ENCODE measurements around the gene RIOK2.
"Not testable (repeated sequence)": the region's sequence is repeated elsewhere in the genome, so short reads cannot be mapped to it uniquely, and the experiment has no call there.

RIOK2 gene

DNA sequence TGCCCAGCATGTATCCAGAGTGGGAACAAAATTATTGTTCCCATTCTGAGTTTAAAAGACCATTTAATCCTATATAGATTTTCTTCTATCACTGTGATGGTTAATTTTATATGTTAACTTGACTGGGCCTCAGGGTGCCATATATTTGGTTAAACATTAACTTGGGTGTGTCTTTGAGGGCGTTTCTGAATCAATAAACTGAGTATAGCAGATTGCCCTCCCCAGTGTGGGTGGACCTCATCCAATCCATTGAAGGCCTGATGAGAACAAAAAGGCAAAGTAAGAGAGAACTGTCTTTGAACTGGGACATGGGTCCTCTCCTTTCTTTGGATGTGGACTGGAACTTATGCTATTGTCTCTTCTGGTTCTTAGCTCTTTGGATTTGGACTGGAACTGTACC lies 17.3 kb downstream of the RIOK2 start:
- no peak for DNase-seq

DNA sequence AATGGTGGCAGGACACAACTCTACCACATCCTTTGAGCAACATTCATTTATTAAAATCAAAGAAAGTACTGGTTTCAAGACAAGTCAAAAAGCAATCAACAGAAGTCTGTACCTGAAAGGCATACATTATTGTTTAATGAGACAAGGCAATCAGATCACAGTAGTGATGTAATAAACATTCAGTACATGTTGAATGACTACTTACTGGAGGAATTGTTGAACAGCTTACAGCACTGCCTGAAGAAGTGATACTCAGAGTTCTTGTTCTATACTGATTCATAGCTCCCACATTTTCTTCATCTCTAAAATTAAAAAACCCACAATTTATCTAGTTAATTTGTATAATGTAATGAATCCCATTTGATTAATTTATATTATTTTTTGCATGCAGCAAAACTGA lies 18.2 kb downstream of the RIOK2 start:
- no peak for DNase-seq

GRCh38 chr5:97163790-97164285 lies 19.2 kb downstream of the RIOK2 start:
- no peak for DNase-seq

DNA sequence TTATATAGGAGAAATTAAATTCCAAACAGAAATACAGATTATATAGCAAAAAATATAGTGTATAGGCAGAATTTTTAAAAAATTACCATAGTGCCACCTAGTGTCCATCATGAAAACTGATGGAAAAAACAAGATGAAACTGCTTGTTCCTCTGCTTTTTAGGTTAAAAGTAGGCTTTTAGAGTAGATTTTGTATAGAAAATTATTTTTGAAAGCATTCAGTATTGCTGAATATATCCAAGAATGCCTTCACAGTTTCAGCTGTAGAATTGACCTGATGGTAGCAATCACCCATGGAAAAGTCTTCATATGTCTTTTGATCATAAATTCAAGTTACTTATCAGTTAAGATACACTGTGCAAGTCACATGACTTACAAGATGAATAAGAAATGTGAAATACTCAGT lies 19.7 kb downstream of the RIOK2 start:
- peak; percentile 15 to 53 (median 34) for DNase-seq

DNA sequence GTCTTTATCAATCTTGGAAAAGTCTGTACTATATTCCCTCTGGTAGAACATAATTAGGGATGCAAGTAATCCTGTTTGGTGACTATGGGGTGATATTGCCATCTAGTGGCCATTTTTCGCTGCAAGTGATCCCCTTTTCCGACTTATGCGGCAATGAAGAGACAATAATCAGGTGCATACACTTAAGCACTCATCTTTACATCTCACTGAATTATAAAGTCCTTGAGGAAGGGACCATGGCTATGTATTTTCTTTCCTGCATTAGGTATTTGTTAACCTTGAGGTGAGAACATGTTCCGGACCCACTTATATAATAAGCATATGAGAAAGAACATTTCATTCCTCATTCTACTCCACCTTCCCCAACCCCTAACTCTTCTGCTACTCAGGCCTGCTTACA lies 21.0 kb downstream of the RIOK2 start:
- DNase-seq = peak; percentile 77 to 80 (median 79)

- DNase-seq = no peak
Observed at GRCh38 chr5:97157689-97158088, 25.4 kb downstream of the RIOK2 start.

DNA sequence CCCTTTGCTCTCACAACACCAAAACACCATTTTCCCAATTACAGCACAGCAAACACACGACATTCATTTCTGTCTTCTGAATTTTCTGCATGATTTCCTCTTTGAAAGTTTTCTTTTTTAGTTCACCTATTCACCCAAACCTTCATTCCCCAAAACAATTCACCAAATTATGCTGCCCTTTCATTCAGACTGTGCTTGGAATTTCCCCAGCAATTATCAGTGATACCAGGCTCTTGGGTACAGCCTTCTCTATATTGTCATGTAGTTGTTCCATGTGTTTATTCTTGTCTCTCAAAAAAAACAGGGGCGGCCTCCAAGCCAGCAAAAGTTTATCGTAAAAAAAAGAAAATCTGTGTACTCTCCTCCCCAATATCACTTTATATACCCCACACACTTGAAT lies 31.7 kb downstream of the RIOK2 start:
- no peak for DNase-seq

DNA sequence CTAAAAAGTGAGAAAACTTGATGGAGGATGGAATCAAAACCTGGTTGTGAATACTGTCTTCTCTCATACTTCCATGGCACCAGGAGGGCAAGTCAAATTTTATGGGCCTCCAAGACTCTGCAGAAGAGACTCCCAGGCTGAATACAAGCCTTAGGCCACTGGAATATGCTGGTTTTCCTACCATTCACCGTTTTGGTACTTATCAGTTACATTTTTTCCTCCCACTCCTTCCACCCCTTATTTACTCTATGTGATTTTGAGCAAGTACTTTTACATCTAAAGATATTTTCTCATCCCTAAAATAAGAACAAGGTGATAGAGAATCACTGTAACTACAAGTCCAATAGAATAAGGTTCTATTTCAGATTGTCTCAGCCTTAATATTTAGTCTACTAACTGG lies 32.6 kb downstream of the RIOK2 start:
- no peak for DNase-seq

- DNase-seq = no peak
Observed at GRCh38 chr5:97149709-97150108, 33.3 kb downstream of the RIOK2 start.

DNA sequence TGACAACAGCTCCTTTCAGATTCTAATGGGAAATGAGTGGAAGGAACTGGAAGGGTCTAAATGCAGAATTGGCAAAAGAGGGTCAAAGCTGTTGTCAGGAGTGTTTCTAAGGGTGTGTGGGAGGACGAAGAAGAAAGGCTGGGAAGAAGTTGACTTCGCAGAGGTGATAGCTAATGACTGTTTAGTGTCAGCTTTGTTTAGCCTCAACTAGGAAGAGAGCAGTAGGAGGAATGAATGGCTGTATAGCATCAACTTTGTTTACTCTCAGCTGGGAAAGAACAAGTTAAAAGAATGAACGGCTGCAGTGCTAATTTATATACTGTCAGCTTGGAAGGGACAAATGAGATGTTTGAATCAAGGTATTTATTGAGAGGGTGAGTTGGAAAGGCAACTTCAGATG lies 34.8 kb downstream of the RIOK2 start:
- no peak for DNase-seq

- no peak for DNase-seq
Observed at GRCh38 chr5:97143704-97144103, 39.3 kb downstream of the RIOK2 start.

- peak; percentile 50 to 61 (median 60) for DNase-seq
Observed at GRCh38 chr5:97142521-97143254, 40.4 kb downstream of the RIOK2 start, which contains the start of gene LIX1. LIX1 (minus strand) TSS chr5:97142611; CDS start chr5:97142576, 35 bp downstream.

GRCh38 chr5:97141539-97141938 lies 41.5 kb downstream of the RIOK2 start:
- DNase-seq = no peak

DNA sequence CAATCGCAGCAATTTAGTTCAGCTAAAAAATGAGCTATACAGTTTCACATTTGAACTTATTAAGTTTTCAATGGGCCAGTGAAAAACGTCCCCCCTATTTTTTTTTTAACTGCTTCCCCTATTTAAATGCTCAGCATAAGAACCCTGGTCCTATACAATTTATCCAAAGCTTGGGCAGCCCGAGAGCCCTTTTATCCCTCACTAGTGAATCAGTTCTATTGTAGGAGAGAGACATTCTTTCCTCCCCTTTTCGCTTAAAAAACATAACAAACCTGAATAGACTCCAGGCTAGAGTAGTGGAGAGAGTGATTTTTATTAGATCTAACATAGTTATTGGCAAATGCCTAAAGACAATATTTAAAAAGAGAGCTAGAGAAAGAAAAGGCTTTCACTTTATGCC lies 42.0 kb downstream of the RIOK2 start:
- DNase-seq = no peak

- not testable (repeated sequence) for DNase-seq
Observed at GRCh38 chr5:97140250-97140649, 42.8 kb downstream of the RIOK2 start.

DNA sequence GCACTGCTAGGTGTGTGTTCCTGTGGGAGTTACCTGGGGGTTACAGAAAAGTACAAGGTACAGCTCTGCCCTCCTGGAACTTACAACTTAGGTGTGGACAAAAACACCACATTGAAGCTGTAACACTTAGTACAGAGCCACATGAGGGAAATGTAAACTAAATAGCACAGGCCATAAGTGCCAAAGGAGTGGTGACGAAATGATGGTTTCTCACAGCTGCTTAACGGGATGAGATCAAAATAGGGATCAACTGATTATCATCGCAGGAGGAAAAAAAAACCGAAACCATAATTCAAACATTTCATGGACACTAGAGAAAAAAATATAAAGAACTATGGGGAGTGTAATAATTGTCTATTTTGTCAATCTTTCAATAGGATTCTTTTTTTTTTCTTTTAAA lies 46.6 kb downstream of the RIOK2 start:
- no peak for DNase-seq

- DNase-seq = no peak
Observed at GRCh38 chr5:97135868-97136267, 47.2 kb downstream of the RIOK2 start.

DNA sequence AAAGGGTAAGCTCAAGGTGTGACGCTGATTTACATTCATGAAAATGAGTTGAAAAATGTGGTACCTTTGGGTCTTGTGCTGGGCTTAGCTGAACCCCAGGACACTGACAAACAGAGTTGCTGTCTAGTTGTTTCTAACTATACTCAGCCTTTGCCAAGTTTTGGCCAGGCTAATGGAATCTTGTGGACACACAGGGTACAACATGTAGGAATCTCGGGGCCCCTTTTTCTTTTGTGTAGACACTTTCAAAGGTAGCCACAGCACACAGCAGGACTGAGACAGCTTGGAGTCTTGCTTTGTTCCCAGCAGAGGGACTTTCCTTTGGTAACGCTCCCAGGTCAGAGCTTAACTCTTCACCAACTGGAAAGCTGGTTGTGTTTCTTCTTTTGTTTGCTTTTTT lies 48.4 kb downstream of the RIOK2 start:
- no peak for DNase-seq

DNA sequence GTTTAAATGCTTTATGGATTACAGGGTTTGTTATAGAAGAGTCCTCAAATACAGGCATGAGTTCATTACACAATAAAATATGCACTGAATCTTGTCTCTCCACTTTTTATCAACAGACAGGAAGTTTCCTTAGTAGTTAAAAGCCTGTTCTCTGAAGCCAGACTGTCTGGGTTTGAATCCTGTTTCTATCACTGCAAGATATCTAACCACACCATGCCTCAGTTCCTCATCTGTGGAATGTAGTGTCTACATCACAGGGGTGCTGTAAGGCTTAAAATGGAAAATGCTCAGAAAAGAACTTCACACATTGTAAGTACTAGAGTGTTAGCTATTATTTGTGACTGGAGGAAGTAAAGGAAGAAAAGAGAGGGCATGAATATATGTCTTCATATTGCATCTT lies 49.9 kb downstream of the RIOK2 start:
- no peak for DNase-seq

DNA sequence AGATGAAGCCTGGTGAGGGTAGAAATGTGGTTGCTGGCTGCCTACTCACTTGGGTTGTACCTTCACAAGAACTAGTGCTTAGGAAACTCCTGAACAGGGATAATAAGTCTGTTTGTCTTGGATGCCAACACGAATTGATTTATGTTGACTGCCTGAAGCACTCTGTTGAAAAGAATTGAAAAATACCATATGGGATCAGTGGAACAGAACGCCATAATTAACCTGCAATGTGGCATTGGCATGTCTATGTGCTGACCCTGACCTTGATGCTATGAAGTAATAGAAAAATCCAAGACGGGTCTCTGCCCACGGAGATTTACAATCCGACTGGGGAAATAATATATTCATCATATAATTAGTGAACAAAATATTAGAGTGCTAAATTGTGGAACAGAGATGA lies 51.1 kb downstream of the RIOK2 start:
- no peak for DNase-seq

DNA sequence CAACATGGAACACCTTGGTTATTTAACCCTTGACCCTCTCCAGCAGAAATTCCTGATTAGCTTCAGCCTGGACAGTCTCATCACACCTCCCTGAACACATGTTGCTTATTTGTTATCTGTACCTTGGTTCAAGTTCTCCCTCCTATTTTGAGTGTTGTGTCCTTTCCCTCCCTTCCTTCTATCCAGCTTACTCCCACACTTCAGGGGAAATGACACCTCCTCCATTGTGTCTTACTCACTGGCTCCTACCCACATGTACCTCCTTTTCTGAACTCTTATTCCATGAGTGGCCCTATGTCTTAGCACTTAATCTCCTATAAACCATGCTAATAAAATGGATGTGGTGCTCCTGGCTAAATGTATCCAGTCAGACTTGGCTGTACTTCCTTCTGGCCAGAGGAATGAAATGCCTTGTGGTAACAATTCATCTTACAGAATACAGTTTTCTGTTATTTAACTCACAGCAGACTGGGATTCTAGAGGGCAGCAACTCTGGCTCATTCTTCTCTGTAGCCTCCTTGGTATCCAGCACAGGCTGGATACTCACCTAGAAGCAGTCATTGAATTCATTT lies 51.8 kb downstream of the RIOK2 start:
- peak; percentile 6 to 22 (median 18) for DNase-seq

- DNase-seq = no peak
Observed at GRCh38 chr5:97127727-97128126, 55.3 kb downstream of the RIOK2 start.

GRCh38 chr5:97125125-97125683 lies 57.8 kb downstream of the RIOK2 start:
- no peak for DNase-seq

DNA sequence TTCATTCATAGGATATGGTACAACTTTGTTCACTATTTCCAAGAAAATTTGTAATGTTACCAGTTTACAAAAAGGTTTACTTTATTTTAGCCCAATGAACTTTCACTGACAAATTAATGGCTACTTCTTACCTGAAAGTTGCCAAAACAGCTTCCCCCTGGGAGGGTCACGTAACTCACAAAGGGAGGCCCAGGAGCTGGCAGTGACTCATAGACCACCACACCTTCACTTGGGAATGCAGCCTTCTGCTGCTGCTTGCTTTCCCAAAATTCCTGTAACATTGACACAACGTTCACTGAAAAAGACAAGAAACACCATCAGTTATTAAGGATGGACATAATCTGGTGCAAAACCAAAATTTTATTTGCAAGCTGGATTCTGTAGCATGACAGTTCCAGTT lies 58.7 kb downstream of the RIOK2 start:
- no peak for DNase-seq
